ENCODE data around the gene CACTIN. TPM values are rescaled to one million over a fixed set of nuclear protein-coding genes. Genes with fewer than 3 reads are reported as not detected.

Gene CACTIN
- total and polyA plus RNA-seq, 2 of the 8 experiments (the other 6 are each of a cell fraction or from before 2014, with no cell fraction given), result 25.8 to 29.9 TPM

DNA sequence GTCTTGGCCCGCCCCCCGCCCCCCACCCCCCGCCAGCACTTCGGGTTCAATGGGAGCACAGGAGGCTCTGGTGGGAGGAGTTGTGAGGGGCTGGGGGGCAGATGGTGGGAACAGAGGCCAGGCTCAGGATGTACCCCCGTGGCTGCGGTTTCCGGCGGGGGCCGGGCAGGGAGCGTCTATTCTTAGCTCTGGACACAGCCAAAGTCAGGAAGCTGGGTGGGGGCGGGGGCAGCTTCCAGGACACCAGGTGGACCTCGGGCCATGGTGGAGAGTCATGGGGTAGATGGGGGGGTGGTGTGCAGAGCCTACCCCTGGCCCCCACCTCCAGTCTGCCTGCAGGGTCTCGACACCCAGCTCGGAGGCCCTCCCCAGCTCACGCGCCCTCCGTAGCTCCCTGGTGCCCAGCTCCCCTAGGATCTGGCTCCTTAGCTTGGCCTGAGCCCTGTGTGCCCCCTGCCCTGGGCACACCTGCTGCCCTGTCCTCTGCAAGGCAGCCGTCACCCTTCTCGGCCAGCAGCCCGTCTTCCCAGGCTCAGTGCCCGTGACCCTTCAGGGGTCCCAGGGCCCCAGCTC is 17.8 kb downstream of the CACTIN start:
- POLR2A ChIA-PET (ENCODE audit: partially characterized antibody), result interaction anchor here (0.6 to 1.9 kb wide), 6 partner anchors 10 to 152 kb away, joined by 3 to 6 read pairs (median 4); no protein-coding TSS in a partner anchor
- H3K4me2 ChIP-seq (ENCODE audit: insufficient read depth in 1 of 2, low read depth in 2 of 2, low read length in 2 of 2), result no peak overlapping the region; a peak in 1 of 4 replicates
- CTCF ChIA-PET (ENCODE audit: partially characterized antibody), result interaction anchor here (0.8 to 4.0 kb wide), 11 partner anchors 10 to 96 kb away, joined by 3 to 23 read pairs (median 4); partner anchors contain the start of gene GIPC3

More for the DNA sequence above, 17.8 kb downstream of the CACTIN start:
- H3K23ac ChIP-seq (ENCODE audit: insufficient read length), result no peak overlapping the region
- DNase-seq (ENCODE audit: low read depth in 1 of 2, low spot score in 2 of 2) (no peak), FAIRE-seq (no peak)
- no peak overlapping the region for H2AFZ ChIP-seq (ENCODE audit: low read length)
- no peak overlapping the region for H3K56ac ChIP-seq (replicated peaks; ENCODE audit: insufficient read length, low read depth, low read length)
- peaks cover 18% of the 10 kb centered on the region; the same call in 1 of the 2 replicates for H3K23me2 ChIP-seq (ENCODE audit: low read depth, low read length)
- no peak overlapping the region for H2AK5ac ChIP-seq (ENCODE audit: low read depth, low read length)
- H4K8ac ChIP-seq (ENCODE audit: extremely low read depth, insufficient read depth, low read length), result no peak overlapping the region
- no peak for TF ChIP-seq SAP30 (IDR thresholded peaks at IDR 0.05; ENCODE audit: insufficient read depth, insufficient replicate concordance, low read length)
- no peak for TF ChIP-seq EP300 (IDR thresholded peaks at IDR 0.05; ENCODE audit: borderline replicate concordance in 1 of 2, low read depth in 2 of 2, low read length in 2 of 2)
- TF ChIP-seq CEBPB (IDR thresholded peaks at IDR 0.05; ENCODE audit: low read depth, low read length), result no peak
- no peak for TF ChIP-seq ASH2L (IDR thresholded peaks at IDR 0.05; ENCODE audit: low read length)
- TF ChIP-seq, protein P1, sequence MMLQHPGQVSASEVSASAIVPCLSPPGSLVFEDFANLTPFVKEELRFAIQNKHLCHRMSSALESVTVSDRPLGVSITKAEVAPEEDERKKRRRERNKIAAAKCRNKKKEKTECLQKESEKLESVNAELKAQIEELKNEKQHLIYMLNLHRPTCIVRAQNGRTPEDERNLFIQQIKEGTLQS (IDR thresholded peaks at IDR 0.05; ENCODE audit: insufficient read depth, low read depth, low read length), result no peak
- TF ChIP-seq CBX5 (IDR thresholded peaks at IDR 0.05; ENCODE audit: low read depth, low read length), result no peak
- no peak overlapping the region for H3K4me3 ChIP-seq (ENCODE audit: extremely low read depth in 1 of 4, insufficient read depth in 2 of 4, low read depth in 3 of 4, low read length in 4 of 4)
- H4K5ac ChIP-seq (ENCODE audit: insufficient read length, low read depth, low read length), result no peak overlapping the region
- H2BK12ac ChIP-seq (ENCODE audit: low read depth, low read length), result no peak overlapping the region
- H3K9ac ChIP-seq (replicated peaks in 1 of 4; ENCODE audit: extremely low read depth in 1 of 4, low read depth in 3 of 4, low read length in 3 of 4), result no peak overlapping the region; a peak in 1 of 7 replicates
- no peaks in the 10 kb centered on the region for H3K9me3 ChIP-seq (ENCODE audit: insufficient read depth in 2 of 2, low read depth in 1 of 2, low read length in 1 of 2)
- peaks cover 0 to 16% (median 13%) of the 10 kb centered on the region in 4 experiments; a peak in 5 of 7 replicates for H3K27me3 ChIP-seq (replicated peaks in 1 of 4; ENCODE audit: control insufficient read depth in 3 of 4, extremely low read depth in 1 of 4, insufficient read depth in 3 of 4, low read length in 3 of 4)
- H2BK5ac ChIP-seq (ENCODE audit: low read depth, low read length), result no peak overlapping the region
- no peaks in the 10 kb centered on the region for H3K79me2 ChIP-seq (ENCODE audit: control insufficient read depth in 1 of 2, insufficient read depth in 2 of 2, low read length in 2 of 2)
- H2BK15ac ChIP-seq (ENCODE audit: low read length), result no peak overlapping the region
- H4K91ac ChIP-seq (replicated peaks; ENCODE audit: insufficient read length, low read length), result no peak overlapping the region
- H4K20me1 ChIP-seq (replicated peaks in 1 of 2; ENCODE audit: control insufficient read depth in 1 of 2, insufficient read depth in 2 of 2, low read length in 2 of 2), result peaks cover 2 to 13% of the 10 kb centered on the region in 2 experiments
- H3K14ac ChIP-seq (ENCODE audit: insufficient read length), result no peak overlapping the region
- H3K18ac ChIP-seq (ENCODE audit: extremely low read depth, low read length), result peak overlapping the region; percentile 60; the same call in 1 of the 2 replicates
- no peaks in the 10 kb centered on the region; the same call in 1 of the 2 replicates for H3K79me1 ChIP-seq (ENCODE audit: low read depth, low read length)
- peaks cover 0 to 21% (median 3%) of the 10 kb centered on the region in 4 experiments; a peak in 2 of 8 replicates for H3K36me3 ChIP-seq (ENCODE audit: control insufficient read depth in 2 of 4, insufficient read depth in 4 of 4, low read length in 3 of 4)
- 92% methylated on average over 17 of the region's 21 CpGs; no CpG with 5 or more reads in 1 of the 2 experiments for WGBS, 2 experiments (ENCODE audit: extremely low coverage in 1 of 2, insufficient coverage in 1 of 2, insufficient read length in 1 of 2, insufficient replicate concordance in 2 of 2, low coverage in 1 of 2, low lambda C conversion rate in 2 of 2, missing lambda C conversion rate in 1 of 2)
- H3K4me1 ChIP-seq (replicated peaks in 1 of 4; ENCODE audit: control insufficient read depth in 3 of 4, insufficient read depth in 4 of 4, low read length in 3 of 4), result peaks cover 3 to 14% (median 12%) of the 10 kb centered on the region in 4 experiments
- no peak overlapping the region for H2BK120ac ChIP-seq (replicated peaks; ENCODE audit: low read depth, low read length)
- H3K27ac ChIP-seq (ENCODE audit: low read depth, low read length), result no peak overlapping the region
- H3K4ac ChIP-seq (replicated peaks; ENCODE audit: insufficient read length, low read depth, low read length), result no peak overlapping the region
- no peak overlapping the region for H2BK20ac ChIP-seq (ENCODE audit: low read length)
